GM23338 (cell line): ENCODE measurements around the gene PRKACA. TPM values are rescaled to one million over a fixed set of nuclear protein-coding genes. Genes with fewer than 3 reads are reported as not detected.
A peak's percentile ranks its signal among the peaks of the same experiment; 100 is the strongest.

ENCODE experiments used
- ATAC-seq: fragments of 200-7000 bp; cut with Tn5 transposase; 3 replicates; pipeline ENCODE4 v1.9.1; 2020
- DNase-seq: peaks from one replicate; pipeline ENCODE4 v3.0.0-alpha.2; 2015; ENCODE audit warnings: low spot score
- H2AFZ ChIP-seq: fragments of 200-600 bp; sonication (generic); 2 replicates; pipeline ENCODE4 v1.8.0; 2016; ENCODE audit warnings: antibody characterized with exemption, mild to moderate bottlenecking, moderate library complexity
- H3F3A ChIP-seq: fragments of 200-600 bp; sonication (generic); replicated peaks from 2 replicates; pipeline ENCODE4 v1.8.0; 2017; ENCODE audit warnings: antibody characterized with exemption, mixed run types, low read depth
- H3K27ac ChIP-seq: fragments of 200-600 bp; sonication (generic); 2 replicates; pipeline ENCODE4 v1.6.1; 2016; ENCODE audit warnings: low read depth
- H3K27me3 ChIP-seq: fragments of 200-600 bp; sonication (generic); 2 replicates; pipeline ENCODE4 v1.8.0; 2016; ENCODE audit warnings: mild to moderate bottlenecking, mixed run types, moderate library complexity; ENCODE audit not compliant: insufficient read depth
- H3K36me3 ChIP-seq: fragments of 200-600 bp; sonication (generic); 2 replicates; pipeline ENCODE4 v1.8.0; 2016; ENCODE audit warnings: mild to moderate bottlenecking; ENCODE audit not compliant: insufficient read depth
- H3K4me1 ChIP-seq: fragments of 200-600 bp; sonication (generic); 2 replicates; pipeline ENCODE4 v1.8.0; 2016; ENCODE audit warnings: mild to moderate bottlenecking, moderate library complexity; ENCODE audit not compliant: insufficient read depth
- H3K4me2 ChIP-seq: fragments of 200-600 bp; sonication (generic); 2 replicates; pipeline ENCODE4 v1.7.1; 2017; ENCODE audit warnings: mixed run types
- H3K4me3 ChIP-seq: fragments of 200-600 bp; sonication (generic); 2 replicates; pipeline ENCODE4 v1.6.1; 2016; ENCODE audit warnings: mixed run types
- H3K79me2 ChIP-seq: fragments of 200-600 bp; sonication (generic); replicated peaks from 2 replicates; pipeline ENCODE4 v1.8.0; 2017; ENCODE audit warnings: mild to moderate bottlenecking; ENCODE audit not compliant: insufficient read depth
- H3K9me2 ChIP-seq: fragments of 200-600 bp; sonication (generic); 2 replicates; pipeline ENCODE4 v1.8.0; 2017; ENCODE audit not compliant: insufficient read depth
- H4K20me1 ChIP-seq: fragments of 200-600 bp; sonication (generic); replicated peaks from 2 replicates; pipeline ENCODE4 v1.8.0; 2017; ENCODE audit warnings: mild to moderate bottlenecking; ENCODE audit not compliant: insufficient read depth
- H3K27ac Mint-ChIP-seq: 2 replicates; pipeline ENCODE4 v1.8.0; 2020; ENCODE audit warnings: inconsistent platforms, mild to moderate bottlenecking, moderate library complexity, mixed read lengths
- H3K27me3 Mint-ChIP-seq: 3 replicates; pipeline ENCODE4 v1.8.0; 2022; ENCODE audit warnings: low read depth, mild to moderate bottlenecking, moderate library complexity, mixed read lengths, inconsistent platforms; ENCODE audit not compliant: insufficient read depth, poor library complexity
- H3K36me3 Mint-ChIP-seq: 3 replicates; pipeline ENCODE4 v1.8.0; 2021; ENCODE audit warnings: low read depth, mild to moderate bottlenecking, inconsistent platforms, moderate library complexity, mixed read lengths
- H3K4me1 Mint-ChIP-seq: 3 replicates; pipeline ENCODE4 v1.8.0; 2020; ENCODE audit warnings: mild to moderate bottlenecking, inconsistent platforms, mixed read lengths
- H3K4me3 Mint-ChIP-seq: 3 replicates; pipeline ENCODE4 v1.8.0; 2021; ENCODE audit warnings: moderate library complexity, mild to moderate bottlenecking, inconsistent platforms, mixed read lengths
- H3K9me3 Mint-ChIP-seq: 3 replicates; pipeline ENCODE4 v1.8.0; 2020; ENCODE audit warnings: moderate library complexity, mild to moderate bottlenecking, inconsistent platforms, mixed read lengths
- CREB1 ChIP-seq: fragments of 250-450 bp; sonication (Bioruptor Pico); IDR thresholded peaks from 2 replicates; pipeline ENCODE4 v1.5.0; 2020; ENCODE audit warnings: low read depth, mild to moderate bottlenecking, moderate library complexity
- EZH2 ChIP-seq: fragments of 200-600 bp; sonication (generic); IDR thresholded peaks from one replicate; pipeline ENCODE4 v1.8.0; 2017; ENCODE audit warnings: antibody characterized with exemption, mild to moderate bottlenecking, low read depth; ENCODE audit not compliant: unreplicated experiment
- JUNB ChIP-seq: IDR thresholded peaks from one replicate; pipeline ENCODE4 v1.6.1; 2016; ENCODE audit warnings: antibody characterized with exemption; ENCODE audit not compliant: unreplicated experiment
- NANOG ChIP-seq: IDR thresholded peaks from 2 replicates; pipeline ENCODE4 v1.6.1; 2016; ENCODE audit warnings: antibody characterized with exemption, borderline replicate concordance
- STAT1 ChIP-seq: IDR thresholded peaks from one replicate; pipeline ENCODE4 v1.6.1; 2016; ENCODE audit warnings: antibody characterized with exemption; ENCODE audit not compliant: unreplicated experiment
- ZNF114 ChIP-seq: fragments of 250-450 bp; sonication (Bioruptor Pico); IDR thresholded peaks from 2 replicates; pipeline ENCODE4 v1.5.0; 2020; ENCODE audit warnings: mild to moderate bottlenecking, moderate library complexity
- ZNF331 ChIP-seq: fragments of 250-450 bp; sonication (Bioruptor Pico); IDR thresholded peaks from 2 replicates; pipeline ENCODE4 v1.5.0; 2020; ENCODE audit warnings: low read depth, mild to moderate bottlenecking, moderate library complexity
- polyA plus RNA-seq: library from polyadenylated mRNA; unstranded; fragments of >200 nt; fragmentation: Nextera tagmentation; extraction: Ambion mirVana; gene quantifications from 2 replicates; pipeline ENCODE4 v1.2.1, GENCODE V29; 2016
- total RNA-seq: library from RNA; depleted of rRNA; stranded (reverse); fragments of >200 nt; shearing (Covaris generic); gene quantifications from 2 replicates; pipeline ENCODE4 v1.2.3, GENCODE V29; 2014
- TF ChIP-seq, protein P1 (sequence below): IDR thresholded peaks from 2 replicates; pipeline ENCODE4 v1.6.1; 2016; ENCODE audit warnings: antibody characterized with exemption
- TF ChIP-seq, protein P2 (sequence below), 2 experiments: fragments of 200-600 bp in 1 of 2; sonication (generic) in 1 of 2; conservative IDR thresholded peaks; 2 replicates each; pipeline versions ENCODE4 v1.5.1 to v1.6.1; 2016 to 2017; ENCODE audit warnings: antibody characterized with exemption in 2 of 2, low read depth in 2 of 2, mild to moderate bottlenecking in 2 of 2, moderate library complexity in 1 of 2
- TF ChIP-seq, protein P3 (sequence below): fragments of 250-450 bp; sonication (Bioruptor Pico); IDR thresholded peaks from 2 replicates; pipeline ENCODE4 v1.5.0; 2020; ENCODE audit warnings: mild to moderate bottlenecking, moderate library complexity

Gene PRKACA
- total and polyA plus RNA-seq, 2 experiments from 2014 or later = 13.0 to 31.3 TPM

- TF ChIP-seq, protein P1, sequence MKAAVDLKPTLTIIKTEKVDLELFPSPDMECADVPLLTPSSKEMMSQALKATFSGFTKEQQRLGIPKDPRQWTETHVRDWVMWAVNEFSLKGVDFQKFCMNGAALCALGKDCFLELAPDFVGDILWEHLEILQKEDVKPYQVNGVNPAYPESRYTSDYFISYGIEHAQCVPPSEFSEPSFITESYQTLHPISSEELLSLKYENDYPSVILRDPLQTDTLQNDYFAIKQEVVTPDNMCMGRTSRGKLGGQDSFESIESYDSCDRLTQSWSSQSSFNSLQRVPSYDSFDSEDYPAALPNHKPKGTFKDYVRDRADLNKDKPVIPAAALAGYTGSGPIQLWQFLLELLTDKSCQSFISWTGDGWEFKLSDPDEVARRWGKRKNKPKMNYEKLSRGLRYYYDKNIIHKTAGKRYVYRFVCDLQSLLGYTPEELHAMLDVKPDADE = no peak
Observed at GRCh38 chr19:14138576-14139265, 21.2 kb upstream of the PRKACA start (continued).

GRCh38 chr19:14136509-14137281 lies 19.1 kb upstream of the PRKACA start, which contains the start of gene ASF1B:
Gene ASF1B, minus strand, starts transcription at chr19:14136589. Its CDS starts 133 bp downstream, at chr19:14136456.
- peak within 1 kb of the TSS; percentile 94 for H3K4me2 ChIP-seq
- ATAC-seq = peak; percentile 89
- H3K9me3 Mint-ChIP-seq = peaks cover 2% of the 10 kb centered on the region; the same call in 1 of the 3 replicates
- H3K27ac Mint-ChIP-seq = peak within 1 kb of the TSS; percentile 96
- H3K4me3 ChIP-seq = peak within 1 kb of the TSS; percentile 93
- DNase-seq = peak; percentile 99
- H3K27me3 ChIP-seq = no peaks in the 10 kb centered on the region
- H3K4me3 Mint-ChIP-seq = peak within 1 kb of the TSS; percentile 83
- H3K36me3 ChIP-seq = no peaks in the 10 kb centered on the region
- H3K36me3 Mint-ChIP-seq = peaks cover 19% of the 10 kb centered on the region
- peak within 1 kb of the TSS; percentile 92; the same call in 1 of the 2 replicates for H3K27ac ChIP-seq
- peaks cover 12% of the 10 kb centered on the region for H3F3A ChIP-seq
- no peaks in the 10 kb centered on the region for H3K9me2 ChIP-seq
- H3K79me2 ChIP-seq = peaks cover 15% of the 10 kb centered on the region
- peaks cover 12% of the 10 kb centered on the region; the same call in 1 of the 2 replicates for H4K20me1 ChIP-seq
- peaks cover 8% of the 10 kb centered on the region for H3K27me3 Mint-ChIP-seq
- H2AFZ ChIP-seq = peak within 1 kb of the TSS; percentile 78; the same call in 1 of the 2 replicates
- H3K4me1 ChIP-seq = peaks cover 27% of the 10 kb centered on the region
- H3K4me1 Mint-ChIP-seq = peaks cover 18% of the 10 kb centered on the region
- TF ChIP-seq CREB1 (CRISPR knock-in tag) = peak; percentile 81
- TF ChIP-seq, protein P2, sequence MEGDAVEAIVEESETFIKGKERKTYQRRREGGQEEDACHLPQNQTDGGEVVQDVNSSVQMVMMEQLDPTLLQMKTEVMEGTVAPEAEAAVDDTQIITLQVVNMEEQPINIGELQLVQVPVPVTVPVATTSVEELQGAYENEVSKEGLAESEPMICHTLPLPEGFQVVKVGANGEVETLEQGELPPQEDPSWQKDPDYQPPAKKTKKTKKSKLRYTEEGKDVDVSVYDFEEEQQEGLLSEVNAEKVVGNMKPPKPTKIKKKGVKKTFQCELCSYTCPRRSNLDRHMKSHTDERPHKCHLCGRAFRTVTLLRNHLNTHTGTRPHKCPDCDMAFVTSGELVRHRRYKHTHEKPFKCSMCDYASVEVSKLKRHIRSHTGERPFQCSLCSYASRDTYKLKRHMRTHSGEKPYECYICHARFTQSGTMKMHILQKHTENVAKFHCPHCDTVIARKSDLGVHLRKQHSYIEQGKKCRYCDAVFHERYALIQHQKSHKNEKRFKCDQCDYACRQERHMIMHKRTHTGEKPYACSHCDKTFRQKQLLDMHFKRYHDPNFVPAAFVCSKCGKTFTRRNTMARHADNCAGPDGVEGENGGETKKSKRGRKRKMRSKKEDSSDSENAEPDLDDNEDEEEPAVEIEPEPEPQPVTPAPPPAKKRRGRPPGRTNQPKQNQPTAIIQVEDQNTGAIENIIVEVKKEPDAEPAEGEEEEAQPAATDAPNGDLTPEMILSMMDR (conservative IDR thresholded peaks at IDR 0.05; ENCODE audit: low read depth in 2 of 2) = peak; percentile 39 to 74
- no peak for TF ChIP-seq JUNB
- TF ChIP-seq EZH2 = no peak
- no peak for TF ChIP-seq STAT1
- TF ChIP-seq, protein P3, sequence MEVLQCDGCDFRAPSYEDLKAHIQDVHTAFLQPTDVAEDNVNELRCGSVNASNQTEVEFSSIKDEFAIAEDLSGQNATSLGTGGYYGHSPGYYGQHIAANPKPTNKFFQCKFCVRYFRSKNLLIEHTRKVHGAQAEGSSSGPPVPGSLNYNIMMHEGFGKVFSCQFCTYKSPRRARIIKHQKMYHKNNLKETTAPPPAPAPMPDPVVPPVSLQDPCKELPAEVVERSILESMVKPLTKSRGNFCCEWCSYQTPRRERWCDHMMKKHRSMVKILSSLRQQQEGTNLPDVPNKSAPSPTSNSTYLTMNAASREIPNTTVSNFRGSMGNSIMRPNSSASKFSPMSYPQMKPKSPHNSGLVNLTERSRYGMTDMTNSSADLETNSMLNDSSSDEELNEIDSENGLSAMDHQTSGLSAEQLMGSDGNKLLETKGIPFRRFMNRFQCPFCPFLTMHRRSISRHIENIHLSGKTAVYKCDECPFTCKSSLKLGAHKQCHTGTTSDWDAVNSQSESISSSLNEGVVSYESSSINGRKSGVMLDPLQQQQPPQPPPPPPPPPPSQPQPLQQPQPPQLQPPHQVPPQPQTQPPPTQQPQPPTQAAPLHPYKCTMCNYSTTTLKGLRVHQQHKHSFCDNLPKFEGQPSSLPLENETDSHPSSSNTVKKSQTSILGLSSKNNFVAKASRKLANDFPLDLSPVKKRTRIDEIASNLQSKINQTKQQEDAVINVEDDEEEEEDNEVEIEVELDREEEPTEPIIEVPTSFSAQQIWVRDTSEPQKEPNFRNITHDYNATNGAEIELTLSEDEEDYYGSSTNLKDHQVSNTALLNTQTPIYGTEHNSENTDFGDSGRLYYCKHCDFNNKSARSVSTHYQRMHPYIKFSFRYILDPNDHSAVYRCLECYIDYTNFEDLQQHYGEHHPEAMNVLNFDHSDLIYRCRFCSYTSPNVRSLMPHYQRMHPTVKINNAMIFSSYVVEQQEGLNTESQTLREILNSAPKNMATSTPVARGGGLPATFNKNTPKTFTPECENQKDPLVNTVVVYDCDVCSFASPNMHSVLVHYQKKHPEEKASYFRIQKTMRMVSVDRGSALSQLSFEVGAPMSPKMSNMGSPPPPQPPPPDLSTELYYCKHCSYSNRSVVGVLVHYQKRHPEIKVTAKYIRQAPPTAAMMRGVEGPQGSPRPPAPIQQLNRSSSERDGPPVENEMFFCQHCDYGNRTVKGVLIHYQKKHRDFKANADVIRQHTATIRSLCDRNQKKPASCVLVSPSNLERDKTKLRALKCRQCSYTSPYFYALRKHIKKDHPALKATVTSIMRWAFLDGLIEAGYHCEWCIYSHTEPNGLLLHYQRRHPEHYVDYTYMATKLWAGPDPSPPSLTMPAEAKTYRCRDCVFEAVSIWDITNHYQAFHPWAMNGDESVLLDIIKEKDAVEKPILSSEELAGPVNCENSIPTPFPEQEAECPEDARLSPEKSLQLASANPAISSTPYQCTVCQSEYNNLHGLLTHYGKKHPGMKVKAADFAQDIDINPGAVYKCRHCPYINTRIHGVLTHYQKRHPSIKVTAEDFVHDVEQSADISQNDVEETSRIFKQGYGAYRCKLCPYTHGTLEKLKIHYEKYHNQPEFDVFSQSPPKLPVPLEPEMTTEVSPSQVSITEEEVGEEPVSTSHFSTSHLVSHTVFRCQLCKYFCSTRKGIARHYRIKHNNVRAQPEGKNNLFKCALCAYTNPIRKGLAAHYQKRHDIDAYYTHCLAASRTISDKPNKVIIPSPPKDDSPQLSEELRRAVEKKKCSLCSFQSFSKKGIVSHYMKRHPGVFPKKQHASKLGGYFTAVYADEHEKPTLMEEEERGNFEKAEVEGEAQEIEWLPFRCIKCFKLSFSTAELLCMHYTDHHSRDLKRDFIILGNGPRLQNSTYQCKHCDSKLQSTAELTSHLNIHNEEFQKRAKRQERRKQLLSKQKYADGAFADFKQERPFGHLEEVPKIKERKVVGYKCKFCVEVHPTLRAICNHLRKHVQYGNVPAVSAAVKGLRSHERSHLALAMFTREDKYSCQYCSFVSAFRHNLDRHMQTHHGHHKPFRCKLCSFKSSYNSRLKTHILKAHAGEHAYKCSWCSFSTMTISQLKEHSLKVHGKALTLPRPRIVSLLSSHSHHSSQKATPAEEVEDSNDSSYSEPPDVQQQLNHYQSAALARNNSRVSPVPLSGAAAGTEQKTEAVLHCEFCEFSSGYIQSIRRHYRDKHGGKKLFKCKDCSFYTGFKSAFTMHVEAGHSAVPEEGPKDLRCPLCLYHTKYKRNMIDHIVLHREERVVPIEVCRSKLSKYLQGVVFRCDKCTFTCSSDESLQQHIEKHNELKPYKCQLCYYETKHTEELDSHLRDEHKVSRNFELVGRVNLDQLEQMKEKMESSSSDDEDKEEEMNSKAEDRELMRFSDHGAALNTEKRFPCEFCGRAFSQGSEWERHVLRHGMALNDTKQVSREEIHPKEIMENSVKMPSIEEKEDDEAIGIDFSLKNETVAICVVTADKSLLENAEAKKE = no peak
- TF ChIP-seq, protein P1 = peak; percentile 60
- no peak for TF ChIP-seq ZNF331 (CRISPR knock-in tag)
- TF ChIP-seq NANOG = no peak
- no peak for TF ChIP-seq ZNF114 (CRISPR knock-in tag)
